Prostate gland (tissue), 2 donors: ENCODE data around the gene CAMKK2. TPM values are rescaled to one million over a fixed set of nuclear protein-coding genes. Genes with fewer than 3 reads are reported as not detected.
"Not testable (repeated sequence)": the region's sequence is repeated elsewhere in the genome, so short reads cannot be mapped to it uniquely, and the experiment has no call there.

ENCODE experiments used
- DNase-seq: peaks from one replicate; pipeline ENCODE4 v3.0.0-alpha.2; 2019; ENCODE audit warnings: low spot score
- H3K27ac ChIP-seq, 2 donors: fragments of 200-600 bp; sonication (generic); 2 replicates each; pipeline ENCODE4 v1.5.1; 2017 to 2019
- H3K27me3 ChIP-seq: fragments of 200-600 bp; sonication (generic); replicated peaks from 2 replicates; pipeline ENCODE4 v1.5.1; 2019; ENCODE audit not compliant: insufficient read depth
- H3K36me3 ChIP-seq, 2 donors: fragments of 200-600 bp; sonication (generic); 1 replicate in 1 of 2; 2 replicates in 1 of 2; pipeline versions ENCODE4 v1.5.1 to v1.8.1; 2017 to 2019
- H3K4me1 ChIP-seq: fragments of 200-600 bp; sonication (generic); replicated peaks from 2 replicates; pipeline ENCODE4 v1.5.1; 2019
- H3K4me3 ChIP-seq, 2 donors: fragments of 200-600 bp; sonication (generic); 2 replicates each; pipeline ENCODE4 v1.5.1; 2017 to 2019
- H3K9me3 ChIP-seq: fragments of 200-600 bp; sonication (generic); 2 replicates; pipeline ENCODE4 v1.5.1; 2017
- CTCF ChIP-seq, 4 experiments: fragments of 200-600 bp in 2 of 4; fragments of 450-650 bp in 2 of 4; sonication (generic) in 2 of 4; IDR thresholded peaks; 1 replicate in 3 of 4; 2 replicates in 1 of 4; pipeline ENCODE4 v1.5.1; 2016 to 2019; ENCODE audit warnings: antibody characterized with exemption in 4 of 4, mild to moderate bottlenecking in 2 of 4, moderate library complexity in 2 of 4
- POLR2A ChIP-seq: fragments of 450-650 bp; IDR thresholded peaks from one replicate; pipeline ENCODE4 v1.6.1; 2016; ENCODE audit warnings: antibody characterized with exemption, mild to moderate bottlenecking
- POLR2AphosphoS5 ChIP-seq: sonication (generic); formaldehyde crosslinking; IDR thresholded peaks from one replicate; pipeline ENCODE4 v1.6.1; 2017; ENCODE audit warnings: antibody characterized with exemption
- WGBS: methylation state at CpG from one replicate; pipeline ENCODE4 v1.1.5; 2018; 5-methylcytosine and 5-hydroxymethylcytosine counted together
- intact Hi-C: fragments of 100-400 bp; cut with DNase I; formaldehyde crosslinking; loops from one replicate; pipeline ENCODE4 v1.14.2; 2022
- total RNA-seq, 2 donors: library from RNA; depleted of rRNA; stranded (reverse); fragments of >200 nt; gene quantifications; one replicate each; pipeline ENCODE4 v1.1.0, GENCODE V29; 2016

Gene CAMKK2
- total RNA-seq, 2 donors from 2014 or later, result 26.9 to 52.2 TPM

GRCh38 chr12:121228919-121229665 is 67.4 kb downstream of the CAMKK2 start:
- TF ChIP-seq POLR2A (no peak), CTCF (IDR thresholded peaks at IDR 0.05) (no peak), POLR2AphosphoS5 (no peak)
- intact Hi-C loops, result no loop called here
- Histone ChIP-seq H3K27ac (no peak overlapping the region), H3K27me3 (no peaks in the 10 kb centered on the region), H3K4me1 (peaks cover 3% of the 10 kb centered on the region), H3K4me3 (no peak overlapping the region), H3K36me3 (peaks cover 0 to 4% of the 10 kb centered on the region in 2 donors), H3K9me3 (no peaks in the 10 kb centered on the region)
- 93% methylated on average over 24 of the region's 24 CpGs for WGBS
- no peak for DNase-seq

- TF ChIP-seq POLR2A (no peak), CTCF (IDR thresholded peaks at IDR 0.05) (peak in 2 of 4 experiments; percentile 32 to 34), POLR2AphosphoS5 (peak; percentile 75)
- H3K4me3 ChIP-seq, result no peak overlapping the region
- DNase-seq, result peak; percentile 70
- intact Hi-C loops, result no loop called here
- peaks cover 3% of the 10 kb centered on the region for H3K4me1 ChIP-seq
- no peaks in the 10 kb centered on the region for H3K36me3 ChIP-seq
- H3K27me3 ChIP-seq, result no peaks in the 10 kb centered on the region
- peak overlapping the region; percentile 60 to 62 for H3K27ac ChIP-seq
- no peaks in the 10 kb centered on the region for H3K9me3 ChIP-seq
- 24% methylated on average over 9 of the region's 9 CpGs for WGBS
Observed at GRCh38 chr12:121227294-121227693, 69.2 kb downstream of the CAMKK2 start.

GRCh38 chr12:121226871-121227270 is 69.6 kb downstream of the CAMKK2 start:
- DNase-seq, H3K36me3 ChIP-seq, H3K27me3 ChIP-seq, H3K4me3 ChIP-seq, intact Hi-C loops, H3K9me3 ChIP-seq, H3K4me1 ChIP-seq: not testable (repeated sequence)
- H3K27ac ChIP-seq, result peak overlapping the region; percentile 60 to 62
- 94% methylated on average over 8 of the region's 8 CpGs for WGBS

GRCh38 chr12:121226399-121226798 is 70.1 kb downstream of the CAMKK2 start:
- H3K4me3 ChIP-seq, result no peak overlapping the region
- no peaks in the 10 kb centered on the region for H3K36me3 ChIP-seq
- no peaks in the 10 kb centered on the region for H3K27me3 ChIP-seq
- peaks cover 3% of the 10 kb centered on the region for H3K4me1 ChIP-seq
- no peak for DNase-seq
- TF ChIP-seq POLR2AphosphoS5 (no peak), CTCF (IDR thresholded peaks at IDR 0.05) (no peak), POLR2A (no peak)
- 89% methylated on average over 8 of the region's 8 CpGs for WGBS
- H3K9me3 ChIP-seq, result no peaks in the 10 kb centered on the region
- no peak overlapping the region for H3K27ac ChIP-seq
- intact Hi-C loops, result no loop called here

GRCh38 chr12:121224591-121224990 is 71.9 kb downstream of the CAMKK2 start:
- Histone ChIP-seq H3K27me3 (no peaks in the 10 kb centered on the region), H3K4me3 (no peak overlapping the region), H3K27ac (no peak overlapping the region), H3K9me3 (no peaks in the 10 kb centered on the region), H3K4me1 (peaks cover 3% of the 10 kb centered on the region), H3K36me3 (no peaks in the 10 kb centered on the region)
- DNase-seq, result no peak
- 84% methylated on average over 8 of the region's 8 CpGs for WGBS
- intact Hi-C loops, result no loop called here
- TF ChIP-seq POLR2A (no peak), CTCF (IDR thresholded peaks at IDR 0.05) (no peak), POLR2AphosphoS5 (no peak)
